GM10248 (cell line): Measurements from ENCODE around the gene SPG21.

Experiments used
- CTCF ChIA-PET: fragments of 300-600 bp; sonication (Branson Sonifier 250); formaldehyde crosslinking; extraction: SDS; loops from one replicate; lab custom pipeline; 2021; ENCODE audit warnings: antibody characterized with exemption; lab: Yijun Ruan, JAX
- POLR2A ChIA-PET: fragments of 350-650 bp; sonication (Branson Sonifier 250); formaldehyde crosslinking; extraction: SDS; loops from one replicate; lab custom pipeline; 2020; ENCODE audit warnings: antibody characterized with exemption; lab: Yijun Ruan, JAX
- DNase-seq: peaks from one replicate; pipeline ENCODE4 v3.0.0; 2012; ENCODE audit errors: extremely low spot score
- TF ChIP-seq, protein P1 (sequence below): IDR thresholded peaks from 2 replicates; pipeline ENCODE4 v1.5.1; 2012; ENCODE audit warnings: mild to moderate bottlenecking, low read depth; ENCODE audit errors: extremely low read depth, missing control alignments, control extremely low read depth

SPG21 gene

DNA sequence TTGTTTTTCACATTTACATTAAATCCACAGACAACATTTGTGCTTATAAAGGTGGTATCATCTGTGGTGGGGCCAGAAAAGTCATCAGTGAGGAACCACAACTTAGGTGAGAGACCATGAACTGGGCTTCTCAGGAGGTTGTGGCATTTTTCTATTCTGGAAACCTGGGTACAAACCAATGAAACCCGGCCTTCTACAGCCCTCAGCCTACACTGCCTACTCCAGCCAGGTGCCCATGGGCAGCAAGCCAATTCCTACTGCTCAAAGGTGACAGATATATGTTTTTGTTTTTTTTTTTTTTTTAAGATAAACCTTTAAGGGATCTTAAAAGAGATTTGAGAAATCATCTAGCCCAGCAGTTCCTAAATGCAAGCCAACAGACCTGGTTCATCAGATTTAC, 20.3 kb downstream of the SPG21 start:
- TF ChIP-seq, protein P1, sequence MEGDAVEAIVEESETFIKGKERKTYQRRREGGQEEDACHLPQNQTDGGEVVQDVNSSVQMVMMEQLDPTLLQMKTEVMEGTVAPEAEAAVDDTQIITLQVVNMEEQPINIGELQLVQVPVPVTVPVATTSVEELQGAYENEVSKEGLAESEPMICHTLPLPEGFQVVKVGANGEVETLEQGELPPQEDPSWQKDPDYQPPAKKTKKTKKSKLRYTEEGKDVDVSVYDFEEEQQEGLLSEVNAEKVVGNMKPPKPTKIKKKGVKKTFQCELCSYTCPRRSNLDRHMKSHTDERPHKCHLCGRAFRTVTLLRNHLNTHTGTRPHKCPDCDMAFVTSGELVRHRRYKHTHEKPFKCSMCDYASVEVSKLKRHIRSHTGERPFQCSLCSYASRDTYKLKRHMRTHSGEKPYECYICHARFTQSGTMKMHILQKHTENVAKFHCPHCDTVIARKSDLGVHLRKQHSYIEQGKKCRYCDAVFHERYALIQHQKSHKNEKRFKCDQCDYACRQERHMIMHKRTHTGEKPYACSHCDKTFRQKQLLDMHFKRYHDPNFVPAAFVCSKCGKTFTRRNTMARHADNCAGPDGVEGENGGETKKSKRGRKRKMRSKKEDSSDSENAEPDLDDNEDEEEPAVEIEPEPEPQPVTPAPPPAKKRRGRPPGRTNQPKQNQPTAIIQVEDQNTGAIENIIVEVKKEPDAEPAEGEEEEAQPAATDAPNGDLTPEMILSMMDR: no peak
- no peak for DNase-seq
- ChIA-PET CTCF (interaction anchor here (1.0 to 1.2 kb wide), 2 partner anchors 11 to 24 kb away, joined by 3 to 4 read pairs; no protein-coding TSS in a partner anchor), POLR2A (no interaction called here)

DNA sequence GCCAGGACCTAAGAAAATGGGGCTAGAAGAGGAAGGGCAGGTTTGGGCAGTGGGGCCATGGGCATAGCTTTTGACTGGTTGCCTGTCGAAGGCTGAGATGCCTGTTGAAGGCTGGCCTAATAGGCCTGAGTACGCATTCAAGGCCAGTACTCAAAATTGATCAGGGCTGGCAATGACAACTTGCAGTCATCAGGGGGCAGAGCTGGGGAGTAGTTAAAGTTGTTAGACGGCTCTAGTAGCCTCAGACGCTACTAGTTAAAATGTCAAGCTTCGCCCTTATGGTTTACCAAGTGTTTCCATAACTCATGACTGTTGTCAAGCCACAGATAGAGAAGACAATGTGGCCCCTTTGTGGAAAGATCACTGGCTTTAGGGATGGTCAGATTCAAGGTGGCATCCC, 28.7 kb downstream of the SPG21 start:
- CTCF ChIA-PET: interaction anchor here (2.0 kb wide), 1 partner anchor 9 kb away, joined by 7 read pairs; no protein-coding TSS in a partner anchor
- POLR2A ChIA-PET: no interaction called here
- DNase-seq: no peak
- TF ChIP-seq, protein P1: no peak

DNA sequence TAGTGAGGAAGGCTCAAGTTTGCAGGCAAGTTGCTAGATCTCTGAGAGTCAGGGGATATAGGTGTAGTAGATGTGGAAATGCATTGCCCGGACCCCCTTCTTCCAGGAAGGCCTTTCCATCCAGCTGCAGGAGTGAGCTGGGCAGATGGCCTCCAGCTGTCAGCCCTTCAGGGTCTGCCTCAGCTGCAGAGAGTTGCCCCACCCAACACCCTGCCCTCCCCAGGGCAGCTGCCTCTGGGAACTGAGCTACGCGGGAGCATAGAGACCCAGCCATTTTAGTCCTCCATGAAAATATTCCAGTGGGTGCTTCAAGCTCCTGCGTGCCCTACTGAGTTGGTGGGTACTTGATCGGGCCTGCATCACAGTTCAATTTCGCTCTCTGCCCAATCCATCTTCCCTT, 29.6 kb downstream of the SPG21 start:
- DNase-seq: no peak
- ChIA-PET CTCF (interaction anchor here (2.0 kb wide), 1 partner anchor 10 kb away, joined by 7 read pairs; no protein-coding TSS in a partner anchor), POLR2A (interaction anchor here (0.5 kb wide), 1 partner anchor 195 kb away, joined by 3 read pairs; no protein-coding TSS in a partner anchor)
- TF ChIP-seq, protein P1: no peak

DNA sequence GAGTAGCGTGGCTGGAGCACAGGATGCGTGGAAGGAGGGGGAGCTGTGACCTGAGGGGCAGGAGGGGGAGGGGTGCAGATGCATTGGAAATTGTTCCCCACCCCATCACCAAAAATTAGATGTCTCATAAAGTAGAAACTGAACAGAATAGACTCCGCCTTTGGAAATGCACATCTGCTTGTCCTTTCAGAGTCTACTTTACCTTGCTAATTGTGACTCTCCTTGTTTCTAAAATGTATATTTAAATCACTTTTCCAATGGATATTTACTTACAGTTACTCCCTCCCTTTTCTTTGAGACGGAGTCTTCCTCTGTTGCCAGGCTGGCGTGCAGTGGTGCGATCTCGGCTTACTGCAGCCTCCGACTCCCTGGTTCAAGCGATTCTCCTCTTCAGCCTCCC, 30.6 kb downstream of the SPG21 start:
- POLR2A ChIA-PET: no interaction called here
- DNase-seq: no peak
- TF ChIP-seq, protein P1: no peak
- CTCF ChIA-PET: no interaction called here

DNA sequence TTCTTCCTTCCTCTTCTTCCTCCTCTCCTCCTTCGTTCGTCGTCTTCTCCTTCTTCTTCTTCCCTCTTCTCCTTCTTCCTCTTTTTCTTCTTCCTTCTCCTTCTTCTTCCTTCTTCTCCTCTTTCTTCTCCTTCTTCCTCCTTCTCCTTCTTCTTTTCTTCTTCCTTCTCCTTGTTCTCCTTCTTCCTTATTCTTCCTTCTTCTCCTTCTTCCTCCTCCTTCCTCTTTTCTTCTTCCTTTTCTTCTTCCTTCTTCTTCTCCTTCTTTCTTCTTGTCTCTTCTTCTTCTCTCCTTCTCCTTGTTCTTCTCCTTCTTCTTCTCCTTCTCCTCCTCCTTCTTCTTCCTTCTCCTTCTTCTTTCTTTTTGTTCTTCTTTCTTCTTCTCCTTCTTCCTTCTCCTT, 35.3 kb downstream of the SPG21 start:
- ChIA-PET POLR2A (no interaction called here), CTCF (no interaction called here)
- no peak for DNase-seq
- TF ChIP-seq, protein P1: no peak

DNA sequence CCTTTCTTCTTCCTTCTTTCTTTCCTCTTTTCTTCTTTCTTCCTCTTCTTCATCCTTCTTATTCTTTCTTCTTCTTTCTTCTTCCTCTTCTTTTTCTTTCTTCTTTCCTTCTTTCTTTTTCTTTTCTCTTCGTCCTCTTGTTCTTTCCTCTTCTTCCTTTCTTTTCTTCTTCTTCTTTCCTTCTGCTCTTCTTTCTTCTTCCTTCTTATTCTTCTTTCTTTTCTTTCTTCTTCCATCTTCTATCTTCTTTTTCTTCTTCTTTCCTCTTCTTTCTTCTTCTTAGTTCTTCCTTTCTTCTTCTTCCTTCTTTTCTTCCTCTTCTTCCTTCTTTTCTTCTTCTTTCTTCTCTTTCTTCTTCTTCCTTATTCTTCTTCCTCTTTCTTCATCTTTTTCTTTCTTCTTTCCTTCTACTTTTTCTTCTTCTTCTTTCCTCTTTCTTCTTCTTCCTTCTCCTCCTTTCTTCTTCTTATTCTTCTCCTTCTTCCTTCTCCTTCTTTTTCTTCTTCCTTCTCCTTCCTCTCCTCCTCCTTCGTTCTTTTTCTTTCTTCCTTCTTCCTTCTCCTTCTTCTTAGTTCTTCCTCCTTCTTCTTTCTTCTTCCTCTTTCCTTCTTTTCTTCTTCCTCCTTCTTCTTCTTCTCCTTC, 37.8 kb downstream of the SPG21 start:
- CTCF ChIA-PET: no interaction called here
- POLR2A ChIA-PET: no interaction called here
- no peak for DNase-seq
- TF ChIP-seq, protein P1: no peak
